HG02870 (cell line): ENCODE results near the gene AKAP6.

ENCODE experiments used
- ATAC-seq: cut with Tn5 transposase; IDR thresholded peaks from one replicate; pipeline ENCODE4 v1.9.1; 2021; ENCODE audit warnings: mild to moderate bottlenecking, moderate library complexity; ENCODE audit not compliant: unreplicated experiment

The AKAP6 gene

DNA sequence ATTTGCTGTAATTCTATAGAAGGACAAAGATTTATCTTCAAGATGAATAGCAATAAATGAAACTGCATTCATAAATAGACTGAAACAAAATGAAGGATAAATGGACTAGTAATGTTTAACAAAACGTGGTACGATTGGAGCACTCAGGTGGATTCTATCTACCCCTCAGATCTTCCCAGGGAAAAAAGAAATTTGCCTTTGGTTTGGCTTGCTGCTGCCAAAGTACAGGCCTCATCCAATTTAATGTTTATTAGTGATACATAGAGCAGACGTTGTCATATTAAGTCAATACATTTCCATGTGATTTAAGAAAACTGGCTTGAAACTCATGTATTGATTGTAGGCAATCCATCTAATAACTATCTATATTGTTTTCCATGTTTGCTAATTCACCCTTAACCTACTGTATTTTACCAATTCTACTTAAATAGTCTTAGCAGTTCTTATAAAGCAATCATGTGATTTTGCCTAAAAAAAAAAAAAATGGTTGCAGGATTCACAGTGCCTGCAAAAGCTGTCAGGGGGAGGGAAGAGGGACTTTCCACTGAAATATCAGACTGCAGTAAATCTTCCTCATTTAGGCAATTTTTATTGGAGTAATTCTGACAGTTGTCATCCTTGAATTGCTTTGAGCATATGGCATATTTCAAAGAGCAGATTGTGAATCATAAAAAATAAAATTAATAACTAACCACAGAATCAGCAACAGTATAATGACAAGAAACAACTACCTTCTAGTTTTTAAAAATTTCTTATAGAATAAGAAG is 367.4 kb downstream of the AKAP6 start:
- no peak for ATAC-seq

DNA sequence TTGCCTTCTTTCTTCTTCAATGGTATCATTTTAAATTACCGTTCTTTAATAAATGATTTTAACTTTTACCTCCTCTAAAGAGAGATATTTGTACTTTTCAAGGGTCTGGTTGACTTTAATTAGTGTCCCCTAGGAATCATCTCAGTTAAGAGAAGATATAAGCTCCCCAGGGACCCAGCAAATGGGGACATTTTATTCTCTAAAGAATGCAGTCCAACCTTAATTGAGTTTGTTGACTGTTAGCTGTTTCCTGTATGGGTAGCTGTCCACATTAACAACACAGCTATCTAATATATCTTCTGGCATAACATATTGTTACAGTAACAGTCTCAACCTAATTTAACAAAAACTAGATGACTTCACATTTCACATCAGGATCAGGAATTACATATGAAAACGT is 368.0 kb downstream of the AKAP6 start:
- ATAC-seq = no peak

DNA sequence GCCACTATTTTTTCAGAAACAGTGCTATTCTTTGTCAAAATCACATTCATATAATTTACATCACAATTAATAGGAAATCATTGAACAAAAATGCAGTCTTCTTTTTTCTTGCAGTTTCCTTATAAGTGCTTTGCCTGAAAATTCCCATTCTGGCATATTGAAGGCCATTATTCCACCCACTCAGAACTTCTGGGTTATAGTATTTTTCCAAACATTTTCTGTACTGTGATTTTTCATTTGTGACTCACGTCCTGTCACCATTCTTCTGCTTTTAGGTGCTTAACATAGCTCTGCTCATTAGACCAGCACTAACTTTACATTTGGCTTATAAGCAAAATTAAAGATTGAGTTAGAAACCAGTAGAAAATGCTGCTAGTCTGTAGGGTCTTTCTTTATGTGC is 368.6 kb downstream of the AKAP6 start:
- no peak for ATAC-seq

DNA sequence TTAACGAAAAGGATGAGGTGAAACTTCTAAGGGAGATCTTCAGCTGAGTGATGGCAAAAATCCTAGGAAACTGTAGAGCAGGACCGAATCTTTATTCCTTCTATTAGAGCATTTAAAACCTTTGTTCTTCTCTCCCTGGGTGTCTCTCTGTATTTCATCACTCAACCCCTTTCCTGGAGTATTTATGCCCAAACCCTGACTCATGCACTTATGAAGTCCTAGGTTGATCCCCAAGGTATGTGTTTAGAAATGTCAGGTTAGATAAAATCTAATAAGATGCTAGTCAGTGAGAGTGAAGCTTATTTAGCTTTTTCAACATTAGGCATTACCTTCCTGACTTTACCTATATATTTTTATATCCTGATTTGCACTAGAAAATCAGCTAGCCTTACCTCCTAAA is 369.7 kb downstream of the AKAP6 start:
- no peak for ATAC-seq

DNA sequence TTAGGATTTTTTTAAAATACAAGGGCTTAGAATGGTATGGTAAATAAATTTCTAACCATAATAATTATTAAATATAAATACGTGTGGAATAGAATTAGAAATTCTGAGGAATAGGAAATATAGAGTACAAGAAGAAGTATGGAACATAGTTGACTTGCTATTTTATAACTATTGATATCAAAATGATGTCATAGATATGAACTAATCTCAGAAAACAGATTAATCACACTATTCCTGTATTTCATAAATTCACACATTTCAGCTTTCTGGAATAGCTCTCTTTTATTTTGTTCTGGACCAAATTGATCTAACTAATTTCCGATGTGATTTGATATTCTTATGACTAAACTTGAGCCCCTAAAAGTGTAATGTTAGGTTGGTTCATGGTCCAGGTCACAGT is 372.4 kb downstream of the AKAP6 start:
- ATAC-seq = no peak

DNA sequence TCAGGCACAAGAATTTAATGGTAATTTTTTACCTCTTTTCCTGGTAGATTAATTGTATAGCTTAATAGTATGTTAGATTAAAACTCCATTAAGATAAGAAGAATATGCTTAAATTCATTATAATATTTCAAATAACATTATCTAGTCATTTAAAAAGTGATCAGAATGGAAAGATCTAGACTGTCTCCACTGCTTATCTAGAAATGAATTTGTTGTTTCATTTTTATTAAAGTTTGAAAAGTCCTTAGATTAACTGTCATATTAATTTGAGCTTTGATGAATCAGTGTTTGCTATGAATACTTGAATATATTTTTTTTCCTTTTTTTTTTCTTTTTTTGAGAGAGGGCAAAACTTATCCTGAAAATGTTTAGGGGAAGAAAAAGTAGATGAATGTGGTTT is 373.0 kb downstream of the AKAP6 start:
- no peak for ATAC-seq

DNA sequence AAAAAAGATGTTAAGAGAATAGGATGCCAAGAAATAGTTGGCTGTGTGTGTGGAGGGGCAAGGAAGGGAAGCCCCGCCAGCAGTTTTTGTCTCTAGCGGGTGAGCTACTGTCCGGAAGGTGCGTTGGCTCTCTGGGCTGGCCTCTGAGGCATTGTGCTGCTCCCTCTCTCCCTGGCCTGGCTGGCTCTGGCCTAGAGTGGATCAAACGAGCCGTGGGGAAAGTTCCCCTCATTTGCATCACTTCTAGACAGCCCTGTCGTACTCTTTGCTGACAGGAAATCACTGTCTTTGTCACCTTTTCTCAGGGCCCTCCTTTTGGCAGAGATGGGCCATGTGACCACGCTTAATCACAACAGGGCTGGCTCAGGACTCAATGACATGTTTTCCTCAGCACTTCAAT is 373.5 kb downstream of the AKAP6 start:
- ATAC-seq = peak; percentile 85

DNA sequence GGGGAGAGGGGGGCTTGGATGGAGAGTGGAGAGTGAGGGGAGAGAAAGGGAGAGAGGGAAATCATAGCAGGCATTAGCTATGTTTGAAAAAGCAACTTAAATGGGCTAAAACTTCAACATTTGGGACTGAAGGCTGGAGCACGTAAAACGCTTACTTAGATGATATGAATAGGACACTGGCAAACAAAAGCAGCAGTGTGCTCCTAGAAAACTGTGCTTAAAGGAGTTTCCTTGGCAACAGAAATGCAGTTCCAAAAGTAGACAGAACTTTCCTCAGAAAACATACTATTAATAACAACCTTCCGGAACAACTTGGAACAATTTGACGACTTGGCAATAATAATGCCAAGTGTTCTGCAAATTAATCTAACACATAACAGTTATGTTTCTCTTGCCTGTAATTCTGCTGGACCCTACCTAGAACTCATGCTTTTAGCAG is 374.1 kb downstream of the AKAP6 start:
- no peak for ATAC-seq

DNA sequence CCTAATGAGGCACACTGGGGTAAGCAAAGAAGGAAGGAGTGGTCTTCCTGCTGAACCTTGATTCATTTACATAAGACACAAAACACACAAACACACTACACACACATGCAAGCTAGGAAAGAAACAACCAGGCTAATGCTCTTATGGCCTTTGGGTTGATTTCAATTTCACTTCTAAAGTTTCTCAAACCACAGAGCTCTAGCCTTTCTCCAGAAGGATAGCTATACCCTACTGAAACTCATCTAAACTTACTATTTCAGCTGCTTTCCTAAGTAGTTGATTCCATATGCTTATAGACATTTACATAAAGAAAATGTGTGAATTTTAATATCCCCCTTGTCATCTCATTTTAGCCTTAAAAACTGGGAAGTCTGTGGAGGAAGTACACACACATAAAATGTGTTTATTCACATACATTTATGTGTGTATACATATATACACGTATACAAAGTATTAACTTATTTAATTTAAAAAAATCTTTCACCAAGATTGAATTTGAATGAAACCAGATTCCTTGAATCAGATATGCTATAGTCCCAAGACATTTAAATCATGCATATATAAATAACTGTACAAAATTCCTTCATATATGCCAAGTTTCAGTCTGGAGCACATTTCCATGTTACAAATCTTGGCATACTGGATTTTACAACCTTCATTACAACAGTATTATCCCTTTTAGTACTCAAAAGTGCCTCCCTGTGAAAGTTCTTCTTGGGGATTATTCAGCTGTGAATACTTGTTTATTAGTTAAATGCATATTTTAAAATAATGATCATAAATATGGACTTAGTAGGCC is 377.8 kb downstream of the AKAP6 start:
- ATAC-seq = no peak

DNA sequence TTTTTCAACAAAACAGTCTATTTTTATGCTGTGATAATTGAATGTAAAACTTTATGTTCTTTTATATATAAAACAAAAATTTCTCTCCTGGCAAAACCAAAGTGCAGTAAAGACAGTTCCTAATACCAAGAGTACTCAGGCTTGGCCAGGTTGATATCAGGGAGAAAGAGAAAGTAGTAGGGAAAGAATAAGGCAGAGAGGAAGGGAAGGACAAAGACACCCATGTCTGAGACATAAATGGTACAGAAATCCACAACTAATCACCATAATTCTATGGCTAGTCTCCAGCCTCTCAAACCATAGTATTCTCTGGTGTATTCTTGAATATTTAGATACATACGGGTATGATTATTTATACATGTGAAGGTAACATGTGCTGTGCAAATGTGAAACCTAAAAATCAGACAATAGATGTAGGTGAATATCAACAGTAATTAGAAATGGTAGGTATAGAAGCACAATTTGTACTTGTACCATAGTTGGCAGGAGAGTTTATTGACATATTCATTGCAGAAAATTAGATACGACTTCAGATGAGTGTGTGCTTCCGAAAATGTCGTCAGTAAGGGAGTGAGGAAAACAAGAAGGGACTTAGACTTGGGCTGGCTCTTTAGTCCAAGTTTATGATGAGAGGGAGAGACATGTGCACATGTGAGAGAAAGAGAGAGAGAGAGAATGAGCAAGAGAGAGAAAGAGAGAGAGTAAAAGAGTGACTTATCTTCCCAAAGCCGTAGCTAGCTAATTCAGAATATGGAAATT is 378.8 kb downstream of the AKAP6 start:
- no peak for ATAC-seq

DNA sequence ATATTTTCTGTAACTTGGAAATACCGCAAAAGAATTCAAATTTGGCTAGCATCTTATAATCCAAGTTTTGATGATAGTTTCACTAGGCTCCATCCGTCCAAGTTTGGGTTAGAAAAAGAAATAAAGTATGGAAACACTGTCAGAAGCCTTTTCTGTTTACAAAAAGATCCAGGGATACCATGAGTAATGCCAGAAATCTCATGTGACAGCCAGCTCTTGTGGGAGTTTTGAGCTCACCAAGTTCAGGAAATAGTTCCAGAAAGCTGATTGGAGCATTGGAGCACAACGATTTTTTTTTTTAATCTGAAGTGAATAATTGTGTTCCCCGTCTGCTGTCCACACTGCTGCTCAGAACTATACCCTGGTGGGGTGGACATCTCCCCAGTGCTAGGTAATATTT is 379.9 kb downstream of the AKAP6 start:
- ATAC-seq = no peak

DNA sequence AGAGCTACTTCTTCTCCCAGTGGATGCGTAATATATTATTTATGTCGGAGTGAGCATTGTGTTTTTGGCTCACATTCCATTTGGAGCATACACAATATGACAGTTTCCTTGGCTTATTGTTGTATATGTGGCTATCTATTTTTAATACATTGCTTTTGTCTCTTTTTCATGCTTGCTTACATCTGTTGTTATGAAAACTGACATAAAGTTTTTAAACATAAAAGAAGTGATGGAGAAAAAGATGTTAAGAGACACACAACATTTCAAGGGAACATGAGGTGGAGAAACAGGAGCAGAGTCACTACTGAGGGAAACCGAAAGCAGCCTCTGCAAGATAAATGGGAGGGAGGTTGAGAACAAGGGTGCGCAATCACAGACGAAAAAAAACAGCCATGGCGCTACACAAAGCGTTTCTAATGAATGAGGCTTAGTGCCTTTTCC is 381.2 kb downstream of the AKAP6 start:
- no peak for ATAC-seq

DNA sequence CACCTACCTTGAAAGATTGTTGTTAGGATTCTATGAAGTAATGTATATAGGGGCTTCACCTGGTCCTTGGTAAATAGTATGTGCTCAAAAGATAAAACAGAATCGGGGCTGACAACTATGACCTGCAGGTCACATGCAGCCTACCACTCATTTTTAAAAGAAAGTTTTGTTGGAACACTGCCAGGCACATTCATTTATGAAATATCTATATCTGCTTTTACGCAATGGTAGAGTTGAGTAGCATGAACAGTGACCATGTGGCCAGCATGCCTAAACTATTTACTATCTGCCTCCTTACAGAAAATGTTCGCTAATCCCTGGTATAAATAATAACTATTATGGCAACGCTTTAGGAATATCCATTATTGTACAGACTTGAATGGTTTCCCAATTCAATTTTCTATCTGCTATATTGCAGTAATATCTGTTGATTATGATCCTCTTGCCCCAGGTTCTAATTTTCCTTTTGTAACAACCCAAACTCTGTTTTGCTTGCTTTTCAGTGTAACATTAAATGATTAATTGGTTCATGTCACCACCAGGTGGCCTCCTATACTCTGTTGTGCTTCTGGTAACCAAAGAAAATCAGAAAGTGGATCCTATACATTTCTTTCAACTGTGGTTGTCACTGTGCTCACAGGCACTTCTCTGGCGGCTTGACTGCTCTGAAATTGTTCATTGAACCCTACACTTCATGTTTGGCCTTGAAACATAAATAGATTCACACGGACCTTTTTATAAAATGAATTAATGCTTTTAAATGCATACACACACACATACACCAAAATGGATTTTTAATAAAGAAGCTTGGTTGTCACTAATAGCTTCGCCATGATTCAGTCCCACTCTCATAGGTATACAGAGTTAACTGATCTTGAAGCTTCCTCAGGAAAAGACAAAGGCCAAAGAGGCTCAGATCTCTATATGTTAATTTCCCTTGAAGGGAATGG is 381.9 kb downstream of the AKAP6 start:
- no peak for ATAC-seq

DNA sequence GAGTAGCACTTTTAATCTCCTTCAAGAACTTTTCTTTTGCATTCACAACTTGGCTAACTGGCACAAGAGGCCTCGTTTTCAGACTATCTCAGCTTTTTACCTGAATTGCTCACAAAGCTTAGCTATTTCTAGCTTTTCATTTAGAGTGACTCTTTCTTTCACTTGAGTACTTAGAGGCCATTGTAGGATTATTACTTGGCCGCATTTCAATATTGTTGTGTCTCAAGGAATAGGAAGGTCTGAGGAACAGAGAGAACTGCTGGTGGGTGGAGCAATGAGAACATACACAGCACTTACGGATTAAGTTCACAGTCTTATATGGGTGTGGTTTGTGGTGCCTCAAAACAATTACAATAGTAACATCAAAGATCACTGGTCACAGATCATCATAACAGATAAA is 384.8 kb downstream of the AKAP6 start:
- ATAC-seq = no peak

DNA sequence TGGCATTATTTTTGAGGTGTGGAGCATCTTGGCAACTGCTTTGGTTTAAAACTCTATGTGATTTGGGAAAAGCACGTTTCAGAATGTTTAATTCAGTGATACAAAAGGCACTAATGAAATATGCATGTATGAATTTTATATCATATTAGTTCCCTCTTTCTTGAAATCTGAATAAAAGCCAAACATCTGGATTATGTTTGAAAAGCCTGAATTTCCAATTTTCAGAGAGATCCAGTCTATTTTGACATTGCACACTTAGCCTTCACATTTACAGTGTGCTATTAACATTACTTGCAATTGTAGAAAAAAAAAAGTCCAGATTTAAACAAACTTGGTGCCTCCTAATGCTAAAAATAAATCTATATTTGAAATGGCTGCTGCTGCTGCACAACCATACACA is 390.5 kb downstream of the AKAP6 start:
- ATAC-seq = no peak

DNA sequence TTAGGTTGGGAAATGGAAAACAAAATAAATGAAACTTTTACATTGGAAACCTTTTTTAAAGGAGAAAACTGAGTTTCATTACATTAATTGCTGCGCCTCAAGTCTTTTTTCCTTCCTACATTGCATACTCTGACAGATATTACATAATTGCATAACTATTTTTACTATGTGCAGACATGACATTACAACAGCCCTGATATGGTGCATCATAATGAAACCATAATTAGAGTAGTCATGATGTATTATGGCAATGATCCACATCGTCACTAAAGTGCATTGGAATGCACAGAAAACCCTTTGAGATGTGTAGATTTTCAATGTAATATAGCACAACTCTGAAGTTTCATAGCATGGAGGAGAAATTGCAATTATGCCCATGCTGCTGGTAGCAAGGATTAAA is 391.8 kb downstream of the AKAP6 start:
- no peak for ATAC-seq

DNA sequence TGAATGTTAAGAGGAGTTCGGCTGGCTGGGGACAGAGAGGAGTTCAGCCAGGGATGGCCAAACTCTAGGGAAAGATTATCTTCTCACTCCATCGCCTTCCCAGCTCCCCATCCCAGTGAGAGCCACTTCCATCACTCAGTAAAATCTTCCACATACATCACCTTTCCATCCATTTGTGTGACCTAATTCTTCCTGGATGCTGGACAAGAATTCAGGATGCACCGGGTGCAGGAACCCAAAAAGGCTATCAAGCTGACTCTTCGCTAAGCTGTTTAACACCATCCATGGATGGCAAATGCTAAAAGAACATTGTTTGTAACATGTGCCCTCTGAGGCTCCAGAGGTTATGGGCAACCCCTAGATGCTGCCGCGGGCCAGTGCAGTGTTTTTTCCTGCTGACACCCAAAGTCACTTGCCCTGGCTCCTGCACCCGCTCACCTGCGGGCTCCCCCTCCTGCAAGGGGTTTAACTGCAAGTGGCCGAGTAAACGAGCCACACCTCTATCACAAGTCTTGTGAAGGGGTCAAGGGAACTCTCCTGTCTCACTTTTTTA is 393.6 kb downstream of the AKAP6 start:
- no peak for ATAC-seq

DNA sequence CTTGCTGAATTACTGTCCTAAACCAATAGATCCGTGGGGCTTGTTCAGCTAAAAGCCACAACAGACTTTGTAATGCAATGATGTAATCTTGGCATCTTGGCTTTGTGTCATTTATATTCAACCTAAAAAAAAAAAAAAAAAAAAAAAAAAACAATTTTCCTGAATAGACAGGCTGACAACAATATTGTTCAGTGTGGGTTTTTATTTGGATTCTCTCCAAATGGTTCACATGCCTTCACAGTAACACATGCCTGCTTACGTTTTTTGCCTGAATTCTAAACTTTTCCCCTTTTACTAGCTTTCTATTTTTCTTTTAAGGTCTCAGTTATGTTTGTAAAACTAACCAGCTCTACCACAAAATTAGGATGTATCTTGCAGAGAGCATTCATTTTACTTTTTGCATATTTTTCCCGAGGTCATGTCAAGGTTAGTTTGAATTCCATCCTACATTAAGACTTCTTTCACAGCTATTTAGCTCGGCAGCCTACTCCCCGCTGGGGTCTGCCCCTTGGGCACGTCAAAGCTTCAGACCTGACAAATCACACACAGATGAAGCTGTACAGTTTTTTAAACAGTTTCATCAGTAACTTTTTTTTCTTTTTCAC is 395.9 kb downstream of the AKAP6 start:
- ATAC-seq = no peak

DNA sequence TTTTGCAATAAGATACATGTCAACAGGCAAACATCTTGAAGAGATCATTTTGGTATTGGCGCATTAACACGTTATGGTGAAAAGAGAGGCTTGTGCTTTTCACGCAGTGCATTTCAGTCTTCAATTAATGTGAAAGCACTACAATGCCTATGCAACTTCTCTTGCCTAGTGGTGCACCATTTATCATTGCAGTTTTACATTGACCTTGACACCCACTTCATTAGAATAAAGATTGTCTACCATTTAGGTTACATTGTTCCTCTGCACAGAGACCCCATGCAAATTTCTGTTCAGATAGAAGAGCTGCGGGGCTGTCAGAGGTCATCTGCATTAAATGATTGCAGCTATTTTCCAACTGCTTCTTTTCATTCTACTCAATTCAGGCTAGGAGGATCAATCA is 397.4 kb downstream of the AKAP6 start:
- ATAC-seq = no peak

DNA sequence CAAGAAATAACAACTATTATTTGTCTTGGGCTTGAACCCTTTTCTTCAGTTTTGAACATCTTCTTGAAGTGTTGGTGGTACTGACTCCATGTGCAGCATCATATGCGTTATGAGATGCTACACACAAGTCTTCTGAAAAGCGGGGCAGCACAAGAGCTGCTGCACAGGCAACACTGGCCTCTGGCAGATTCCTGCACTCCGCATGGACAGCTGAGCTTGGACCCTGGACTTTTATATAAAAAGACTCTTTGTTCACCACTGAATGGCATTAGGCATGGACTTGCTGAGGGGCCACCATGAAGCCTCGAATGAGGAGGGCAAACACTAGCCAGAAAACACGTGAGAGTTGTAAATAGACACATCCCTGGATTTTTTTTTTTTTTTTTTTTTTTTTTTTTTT is 398.7 kb downstream of the AKAP6 start:
- ATAC-seq = no peak
